Skeletal muscle satellite cell (primary cell): ENCODE results near the gene CLPTM1L.

Experiments
- H3K27me3 ChIP-seq: 2 replicates; pipeline ENCODE4 v1.7.0; 2013; ENCODE audit warnings: low read length; ENCODE audit not compliant: control insufficient read depth, insufficient read depth
- H3K36me3 ChIP-seq: 2 replicates; pipeline ENCODE4 v1.7.0; 2013; ENCODE audit warnings: mild to moderate bottlenecking, control low read depth, low read length; ENCODE audit not compliant: insufficient read depth
- H3K4me1 ChIP-seq: 2 replicates; pipeline ENCODE4 v1.7.0; 2013; ENCODE audit warnings: low read length; ENCODE audit not compliant: control insufficient read depth, insufficient read depth
- H3K4me2 ChIP-seq: 2 replicates; pipeline ENCODE4 v1.7.0; 2013; ENCODE audit warnings: mild to moderate bottlenecking, low read length
- H3K4me3 ChIP-seq: 2 replicates; pipeline ENCODE4 v1.7.0; 2013; ENCODE audit warnings: low read length
- H3K9ac ChIP-seq: 2 replicates; pipeline ENCODE4 v1.7.0; 2013; ENCODE audit warnings: mild to moderate bottlenecking, low read depth, low read length, moderate library complexity
- H3K9me3 ChIP-seq: replicated peaks from 2 replicates; pipeline ENCODE4 v1.7.0; 2013; ENCODE audit warnings: mild to moderate bottlenecking, control low read depth, low read length

The CLPTM1L gene

DNA sequence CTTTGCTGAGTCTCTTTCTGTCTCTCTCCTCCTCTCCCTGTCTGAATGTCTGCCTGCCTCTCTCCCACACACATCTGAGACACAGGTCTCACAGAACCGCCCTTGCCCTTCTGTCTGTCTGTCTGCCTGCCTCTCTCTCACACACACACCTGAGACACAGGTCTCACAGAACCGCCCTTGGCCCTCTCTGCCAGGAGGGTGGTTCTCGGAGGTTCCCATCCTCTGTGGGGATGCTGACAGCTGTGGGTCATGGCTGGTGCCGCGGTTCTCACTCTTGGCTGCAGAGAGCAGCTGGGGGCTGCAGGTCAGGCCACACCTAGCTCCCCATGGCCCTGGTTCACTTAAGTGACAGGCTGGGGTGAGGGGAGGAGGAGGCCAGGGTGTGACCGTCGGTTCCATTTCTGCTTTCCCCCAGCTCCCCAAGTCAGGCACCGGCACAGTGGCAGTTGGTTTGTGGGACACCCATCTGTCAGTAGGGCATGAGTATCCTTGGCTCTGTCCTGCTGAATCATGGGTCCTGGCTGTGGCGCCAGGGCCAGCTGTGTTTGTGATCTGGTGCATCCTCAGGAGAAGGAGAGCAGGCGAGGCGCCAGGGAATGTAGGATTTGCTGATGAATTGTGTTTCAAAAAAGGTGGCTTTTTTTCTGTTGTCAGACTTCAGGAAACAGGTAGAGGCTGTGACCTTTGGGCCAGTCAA is 42.3 kb upstream of the CLPTM1L start:
- H3K4me2 ChIP-seq = no peak overlapping the region
- H3K4me3 ChIP-seq = no peak overlapping the region
- H3K9ac ChIP-seq = no peak overlapping the region
- no peaks in the 10 kb centered on the region for H3K9me3 ChIP-seq
- peaks cover 64% of the 10 kb centered on the region for H3K27me3 ChIP-seq
- H3K36me3 ChIP-seq = no peaks in the 10 kb centered on the region
- peaks cover 4% of the 10 kb centered on the region for H3K4me1 ChIP-seq

DNA sequence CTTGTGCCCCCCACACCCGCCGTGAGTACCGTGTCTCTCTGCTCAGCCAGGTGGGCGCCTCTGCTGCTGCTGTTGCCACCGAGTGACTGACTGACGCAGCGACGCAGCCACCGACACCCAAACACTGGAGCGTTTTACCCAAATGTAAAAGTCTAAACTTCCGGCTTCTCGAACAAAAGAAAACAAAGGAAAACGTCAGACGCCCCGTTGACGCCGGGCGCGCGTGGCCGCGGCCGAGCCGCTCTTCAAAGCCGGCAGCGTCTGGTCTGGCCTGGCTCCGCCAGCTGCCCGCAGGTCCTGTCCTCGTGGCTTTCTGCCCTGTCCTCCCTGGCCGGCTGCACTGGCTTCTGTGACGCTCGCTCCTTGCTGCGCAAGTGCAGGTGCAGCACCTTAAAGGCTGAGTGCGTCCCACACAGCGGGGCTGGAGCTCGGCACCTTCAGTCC is 41.4 kb upstream of the CLPTM1L start:
- Histone ChIP-seq H3K4me1 (peaks cover 4% of the 10 kb centered on the region), H3K4me3 (peak overlapping the region; percentile 74), H3K9me3 (no peaks in the 10 kb centered on the region), H3K4me2 (peak overlapping the region; percentile 98), H3K9ac (peak overlapping the region; percentile 73), H3K36me3 (no peaks in the 10 kb centered on the region), H3K27me3 (peaks cover 59% of the 10 kb centered on the region)

DNA sequence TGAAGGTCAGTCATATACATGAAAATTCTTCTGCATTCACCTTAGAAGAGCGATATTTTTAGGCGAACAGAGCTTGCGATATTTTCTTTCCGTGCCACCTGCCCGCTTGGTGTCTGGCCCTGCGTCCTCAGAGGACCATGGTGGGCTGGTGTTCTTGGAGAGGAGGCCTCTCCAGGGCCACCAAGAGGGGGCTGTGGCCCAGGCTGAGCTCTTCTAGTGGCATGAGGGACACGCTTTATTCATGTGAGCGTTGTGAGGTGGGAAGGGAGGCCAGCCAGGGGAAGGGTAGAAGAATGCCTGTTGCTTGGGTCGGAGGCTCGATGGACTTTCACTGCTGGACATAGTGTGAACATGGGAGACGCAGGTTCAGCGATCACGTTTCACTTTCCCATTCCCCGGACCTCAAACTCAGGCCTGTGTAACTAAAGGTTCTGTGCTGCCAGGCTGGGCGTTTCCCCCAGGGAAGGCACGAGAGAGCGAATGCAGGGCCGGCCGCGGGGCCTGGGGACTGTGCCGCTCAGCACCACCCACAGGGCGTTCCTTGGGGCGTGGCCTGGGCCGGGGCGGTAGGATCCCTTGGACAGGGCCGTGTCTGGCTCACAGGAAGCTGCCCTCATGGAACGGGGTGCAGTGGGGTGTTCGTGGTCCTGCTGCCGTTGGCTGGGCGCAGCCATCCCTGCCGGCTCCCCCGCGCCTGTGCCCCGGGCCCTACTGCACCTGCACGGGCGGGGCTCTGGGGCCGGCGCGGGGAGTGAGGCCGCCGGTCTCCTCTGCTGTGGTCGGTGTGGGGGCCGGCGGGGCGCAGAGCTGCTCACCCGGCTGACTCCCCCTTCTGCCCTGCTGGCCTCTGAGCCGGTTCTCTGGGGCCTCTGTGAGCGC is 40.7 kb upstream of the CLPTM1L start:
- H3K9me3 ChIP-seq = no peaks in the 10 kb centered on the region
- H3K4me1 ChIP-seq = peaks cover 4% of the 10 kb centered on the region
- no peaks in the 10 kb centered on the region for H3K36me3 ChIP-seq
- H3K27me3 ChIP-seq = peaks cover 61% of the 10 kb centered on the region
- peak overlapping the region; percentile 73 for H3K9ac ChIP-seq
- H3K4me3 ChIP-seq = peak overlapping the region; percentile 74
- peak overlapping the region; percentile 98 for H3K4me2 ChIP-seq

DNA sequence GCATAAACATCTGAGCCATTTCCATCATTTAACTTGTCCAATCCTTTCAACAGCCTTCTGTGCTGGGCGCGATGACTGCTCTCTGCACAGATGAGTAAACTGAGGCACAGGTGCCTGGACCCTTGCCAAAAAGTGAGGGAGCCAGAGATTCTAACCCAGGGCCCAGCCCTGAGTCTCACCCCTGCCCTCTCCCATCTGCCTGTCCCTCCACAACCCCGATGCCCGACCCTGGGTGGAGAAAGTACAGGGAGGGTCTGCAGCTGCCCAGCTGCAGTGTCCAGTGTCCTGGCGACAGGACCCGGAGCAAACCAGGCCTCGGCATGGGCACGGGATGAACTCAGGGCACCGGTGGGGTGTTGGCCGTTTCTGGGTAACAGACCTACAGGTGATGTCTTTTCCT is 39.6 kb upstream of the CLPTM1L start:
- Histone ChIP-seq H3K4me1 (peaks cover 4% of the 10 kb centered on the region), H3K4me3 (no peak overlapping the region), H3K27me3 (peaks cover 57% of the 10 kb centered on the region), H3K4me2 (no peak overlapping the region), H3K36me3 (no peaks in the 10 kb centered on the region), H3K9me3 (no peaks in the 10 kb centered on the region), H3K9ac (no peak overlapping the region)

DNA sequence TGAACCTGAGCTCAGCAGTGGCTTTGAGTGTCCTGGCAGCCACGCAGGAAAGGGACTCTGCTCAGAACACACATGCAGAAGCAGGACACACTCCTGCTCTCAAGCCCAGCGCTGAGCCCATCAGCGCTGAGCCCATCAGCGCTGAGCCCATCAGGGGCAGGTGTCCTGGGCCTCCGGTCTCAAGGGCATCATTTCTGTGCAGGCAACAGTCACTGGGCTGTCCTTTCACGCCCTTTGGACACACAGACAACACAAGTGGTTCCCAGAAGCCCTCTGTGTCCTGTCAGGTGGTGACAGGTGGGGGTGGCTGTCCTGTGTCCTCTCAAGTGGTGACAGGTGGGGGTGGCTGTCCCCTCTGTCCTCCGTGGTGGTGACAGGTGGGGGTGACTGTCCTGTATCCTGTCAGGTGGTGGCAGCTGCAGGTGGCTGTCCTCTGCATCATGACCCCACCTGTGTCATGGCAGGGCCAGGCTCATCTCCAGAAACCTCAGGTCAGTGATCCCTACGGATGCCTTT is 39.0 kb upstream of the CLPTM1L start:
- Histone ChIP-seq H3K27me3 (peaks cover 59% of the 10 kb centered on the region), H3K4me1 (peaks cover 4% of the 10 kb centered on the region), H3K4me3 (no peak overlapping the region), H3K4me2 (no peak overlapping the region), H3K9me3 (no peaks in the 10 kb centered on the region), H3K36me3 (no peaks in the 10 kb centered on the region), H3K9ac (no peak overlapping the region)

DNA sequence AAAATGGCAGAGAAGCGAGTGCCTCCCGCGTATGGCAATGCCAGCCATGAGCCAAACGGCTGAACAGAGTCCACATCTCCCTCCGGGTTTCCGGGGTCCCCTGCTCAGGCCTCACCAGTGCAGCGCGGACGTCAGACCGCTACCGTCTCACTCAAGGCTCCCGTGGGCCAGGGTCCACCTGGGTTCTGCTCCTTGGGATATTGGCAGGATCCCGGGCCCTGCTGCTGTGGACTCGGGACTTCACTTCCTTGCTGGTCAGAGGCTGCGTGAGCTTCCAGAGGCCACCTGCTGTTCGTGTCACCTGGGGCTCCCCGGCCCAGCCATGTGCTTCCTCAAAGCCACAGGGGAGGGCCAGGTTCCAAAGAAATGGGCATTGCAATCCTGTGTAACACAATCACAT is 38.4 kb upstream of the CLPTM1L start:
- Histone ChIP-seq H3K36me3 (no peaks in the 10 kb centered on the region), H3K9ac (no peak overlapping the region), H3K4me1 (peaks cover 4% of the 10 kb centered on the region), H3K27me3 (peaks cover 58% of the 10 kb centered on the region), H3K4me3 (no peak overlapping the region), H3K9me3 (no peaks in the 10 kb centered on the region), H3K4me2 (no peak overlapping the region)

DNA sequence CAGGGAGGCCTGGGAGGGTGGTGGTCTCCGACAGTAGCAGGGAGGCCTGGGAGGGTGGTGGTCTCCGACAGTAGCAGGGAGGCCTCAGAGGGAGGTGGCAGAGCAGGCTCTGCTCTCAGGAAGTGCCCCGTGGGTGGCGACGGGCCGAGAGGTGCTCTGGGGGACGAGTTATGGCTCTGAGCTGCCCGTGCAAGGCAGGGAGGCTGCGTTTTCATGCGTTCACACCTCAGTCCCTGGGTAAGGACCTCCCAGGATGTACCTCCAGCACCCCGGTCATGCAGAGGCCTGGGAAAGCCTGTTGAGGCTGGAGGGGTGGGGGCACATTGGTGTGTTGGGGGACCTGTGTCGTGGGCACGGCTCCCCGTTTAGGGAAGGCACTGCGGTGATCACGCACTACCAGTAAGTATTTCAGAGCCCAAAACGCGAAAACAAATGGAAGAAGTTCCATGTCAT is 37.4 kb upstream of the CLPTM1L start:
- H3K4me2 ChIP-seq = no peak overlapping the region
- no peak overlapping the region for H3K4me3 ChIP-seq
- no peaks in the 10 kb centered on the region for H3K9me3 ChIP-seq
- H3K4me1 ChIP-seq = peaks cover 4% of the 10 kb centered on the region
- peaks cover 50% of the 10 kb centered on the region for H3K27me3 ChIP-seq
- no peaks in the 10 kb centered on the region for H3K36me3 ChIP-seq
- H3K9ac ChIP-seq = no peak overlapping the region

DNA sequence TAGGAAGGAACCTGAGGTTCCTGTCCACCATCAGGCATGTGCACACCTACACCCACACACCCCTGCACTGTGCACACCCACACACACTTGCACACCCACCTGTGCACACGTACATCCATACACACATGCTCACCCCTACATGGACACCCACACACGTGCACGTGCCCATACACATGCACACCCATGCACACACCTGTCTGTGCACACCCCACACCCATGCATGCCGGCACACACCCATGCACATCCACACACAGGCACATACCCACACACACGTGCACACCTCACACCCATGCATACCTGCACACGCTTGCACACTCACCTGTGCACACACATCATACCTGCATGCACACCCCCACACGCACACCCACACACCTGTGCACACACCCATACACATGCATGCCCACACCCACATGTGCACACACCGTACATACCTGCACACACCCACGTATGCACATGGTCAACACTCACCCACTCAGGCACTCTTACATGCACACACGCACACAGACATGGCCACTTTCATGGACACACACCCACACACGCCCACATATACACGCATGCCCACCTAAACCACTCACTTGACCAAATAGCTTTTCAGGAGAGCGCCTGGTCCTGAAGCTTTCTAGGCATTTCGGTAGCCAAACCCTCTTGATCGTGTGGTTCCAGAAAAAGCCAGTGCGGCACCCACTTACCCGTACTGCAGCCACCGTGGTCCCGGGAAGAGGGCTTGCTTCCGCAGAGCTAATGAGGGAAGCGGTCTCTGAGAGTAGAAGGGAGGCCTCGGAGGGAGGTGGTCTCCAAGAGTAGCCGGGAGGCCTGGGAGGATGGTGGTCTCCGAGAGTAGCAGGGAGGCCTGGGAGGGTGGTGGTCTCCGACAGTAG is 36.7 kb upstream of the CLPTM1L start:
- no peaks in the 10 kb centered on the region for H3K36me3 ChIP-seq
- H3K9me3 ChIP-seq = no peaks in the 10 kb centered on the region
- no peak overlapping the region for H3K4me3 ChIP-seq
- H3K4me2 ChIP-seq = no peak overlapping the region
- peaks cover 4% of the 10 kb centered on the region for H3K4me1 ChIP-seq
- H3K9ac ChIP-seq = no peak overlapping the region
- H3K27me3 ChIP-seq = peaks cover 49% of the 10 kb centered on the region

DNA sequence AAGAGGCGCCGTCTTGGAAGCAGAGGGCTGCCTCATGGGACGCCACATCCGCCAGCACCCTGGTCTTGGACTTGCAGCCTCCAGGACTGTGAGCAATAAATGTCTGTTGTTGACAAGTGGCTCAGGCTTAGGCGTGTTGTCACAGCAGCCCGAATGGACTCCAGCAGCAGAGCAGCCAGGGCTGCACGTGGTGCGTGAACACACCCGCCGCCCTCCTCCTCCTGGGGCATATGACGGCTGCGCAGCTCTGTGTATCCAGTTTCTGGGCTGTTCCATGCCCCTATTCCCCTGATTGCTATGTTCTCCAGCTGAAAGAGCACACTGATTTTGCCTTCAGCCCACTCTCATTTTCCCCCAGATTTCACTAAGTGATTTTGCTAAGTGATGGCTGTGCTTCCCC is 36.0 kb upstream of the CLPTM1L start:
- no peak overlapping the region for H3K9ac ChIP-seq
- peak overlapping the region; percentile 67 for H3K4me2 ChIP-seq
- H3K4me3 ChIP-seq = no peak overlapping the region
- peaks cover 4% of the 10 kb centered on the region for H3K4me1 ChIP-seq
- H3K36me3 ChIP-seq = no peaks in the 10 kb centered on the region
- H3K27me3 ChIP-seq = peaks cover 49% of the 10 kb centered on the region
- H3K9me3 ChIP-seq = no peaks in the 10 kb centered on the region

DNA sequence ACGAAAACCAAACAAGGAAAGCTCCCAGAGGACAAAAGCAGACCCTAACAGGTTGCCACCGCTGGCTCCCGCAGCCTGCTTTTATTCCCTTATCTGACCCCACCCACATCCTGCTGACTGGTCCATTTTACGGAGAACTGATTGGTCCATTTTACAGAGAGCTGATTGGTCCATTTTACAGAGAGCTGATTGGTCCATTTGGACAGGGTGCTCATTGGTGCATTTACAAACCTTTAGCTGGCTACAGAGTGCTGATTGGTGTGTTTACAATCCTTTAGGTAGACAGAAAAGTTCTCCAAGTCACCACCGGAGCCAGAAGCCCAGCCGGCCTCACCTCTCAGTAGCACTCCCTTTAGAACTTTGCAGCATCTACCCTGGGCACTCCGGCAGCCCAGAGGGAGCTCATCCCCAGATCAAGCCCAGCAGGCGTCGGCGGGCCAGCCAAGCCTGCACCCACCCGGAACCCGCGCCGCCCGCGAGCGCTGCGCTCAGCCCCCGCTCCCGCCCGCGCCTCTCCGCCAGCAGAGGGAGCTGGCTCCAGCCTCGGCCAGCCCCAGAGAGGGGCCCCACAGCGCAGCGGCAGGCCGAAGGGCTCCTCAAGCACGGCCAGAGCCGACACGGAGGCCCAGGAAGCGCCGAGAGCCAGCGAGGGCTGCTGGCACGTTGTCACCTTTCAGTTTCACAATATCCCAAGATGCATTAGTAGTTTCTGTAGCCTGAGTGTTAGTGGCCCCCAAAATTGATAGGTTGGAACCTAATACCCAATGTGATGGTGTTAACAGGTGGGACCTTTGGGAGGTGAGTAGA is 35.3 kb upstream of the CLPTM1L start:
- peaks cover 51% of the 10 kb centered on the region for H3K27me3 ChIP-seq
- H3K4me1 ChIP-seq = no peaks in the 10 kb centered on the region
- H3K4me3 ChIP-seq = peak overlapping the region; percentile 34
- no peaks in the 10 kb centered on the region for H3K9me3 ChIP-seq
- H3K4me2 ChIP-seq = peak overlapping the region; percentile 67
- no peak overlapping the region for H3K9ac ChIP-seq
- no peaks in the 10 kb centered on the region for H3K36me3 ChIP-seq
